Adrenal gland (tissue), 12 donors: ENCODE measurements around the gene SNX25. TPM values are rescaled to one million over a fixed set of nuclear protein-coding genes. Genes with fewer than 3 reads are reported as not detected.
A peak's percentile ranks its signal among the peaks of the same experiment; 100 is the strongest.
"Not testable (repeated sequence)": the region's sequence is repeated elsewhere in the genome, so short reads cannot be mapped to it uniquely, and the experiment has no call there.

Experiments
- DNase-seq, 7 donors: peaks; one replicate each; pipeline ENCODE4 v3.0.0-alpha.2; 2019 to 2020
- H3K27ac ChIP-seq, 5 donors: fragments of 200-600 bp; sonication (generic) in 4 of 5; 1 replicate in 3 of 5; 2 replicates in 2 of 5; pipeline versions ENCODE4 v1.5.1 to v1.8.0; 2016 to 2020; ENCODE audit warnings: mild to moderate bottlenecking in 1 of 5
- H3K27me3 ChIP-seq: fragments of 200-600 bp; 2 replicates; pipeline ENCODE4 v1.8.0; 2021
- H3K36me3 ChIP-seq, 2 donors: fragments of 200-600 bp; replicated peaks in 1 of 2; 1 replicate in 1 of 2; 2 replicates in 1 of 2; pipeline versions ENCODE4 v1.5.1 to v1.8.0; 2018 to 2022
- H3K4me1 ChIP-seq, 2 donors: fragments of 200-600 bp; replicated peaks in 1 of 2; 1 replicate in 1 of 2; 2 replicates in 1 of 2; pipeline versions ENCODE4 v1.5.1 to v1.8.0; 2018 to 2021
- H3K4me3 ChIP-seq, 4 donors: fragments of 200-600 bp; sonication (generic) in 3 of 4; one replicate each; pipeline ENCODE4 v1.5.1; 2016 to 2018
- H3K9me3 ChIP-seq, 3 donors: fragments of 200-600 bp; sonication (generic) in 1 of 3; replicated peaks in 1 of 3; 1 replicate in 2 of 3; 2 replicates in 1 of 3; pipeline versions ENCODE4 v1.5.1 to v1.8.0; 2016 to 2021
- POLR2A ChIP-seq, 2 donors: fragments of 450-650 bp; IDR thresholded peaks; one replicate each; pipeline ENCODE4 v1.6.1; 2017; ENCODE audit warnings: antibody characterized with exemption in 2 of 2, mild to moderate bottlenecking in 2 of 2, moderate library complexity in 1 of 2
- WGBS, 4 donors: extraction: QIAGEN DNeasy Blood & Tissue Kit in 2 of 4; methylation state at CpG; one replicate each; pipeline versions ENCODE4 v1.1.5 to v1.1.7; 2013 to 2017; 5-methylcytosine and 5-hydroxymethylcytosine counted together
- intact Hi-C, 2 donors: fragments of 100-400 bp; cut with DNase I; formaldehyde crosslinking; loops; one replicate each; pipeline versions ENCODE4 v1.14.1 to v1.15.0; 2022 to 2023
- polyA plus RNA-seq, 3 donors: library from polyadenylated mRNA; stranded (reverse); fragments of 200-250 nt in 2 of 3; fragments of 350-450 nt in 1 of 3; fragmentation: Illumina TruSeq in 1 of 3; extraction: RNeasy Lipid Tissue Mini Kit (QIAGEN cat#74804) in 1 of 3; gene quantifications; one replicate each; pipeline ENCODE4 v1.2.3, GENCODE V29; 2013 to 2014
- total RNA-seq, 9 donors: library from RNA; depleted of rRNA in 4 of 9; stranded (reverse); fragments of >200 nt in 4 of 9; fragments of 120-200 nt in 1 of 9; fragmentation: NEBNext Ultra II Directional in 1 of 9; extraction: Animal tissue kit (Norgen Biotek cat#: 25700) in 1 of 9; gene quantifications; one replicate each; pipeline versions ENCODE4 v1.1.0 to v1.2.4, GENCODE V29; 2013 to 2023
- TF ChIP-seq, protein P1 (sequence below), 6 experiments: fragments of 450-650 bp in 4 of 6; fragments of 200-600 bp in 2 of 6; sonication (generic) in 1 of 6; IDR thresholded peaks; 1 replicate in 5 of 6; 2 replicates in 1 of 6; pipeline versions ENCODE4 v1.5.1 to v1.8.0; 2016 to 2021; ENCODE audit warnings: antibody characterized with exemption in 6 of 6, mild to moderate bottlenecking in 2 of 6, moderate library complexity in 1 of 6
- donor health status: healthy with polysubstance abuse.
- donor health status: Bipolar disorder and iron deficiency.
- donor health status: DM: yes; HTN: yes; CAD: no.
- donor health status: DM: no; HTN: no; CAD: no.
- donor health status: DM: no; HTN: no; CAD: no.
- donor health status: DM: yes; HTN: yes; CAD: no.

SNX25 gene
- total and polyA plus RNA-seq, 12 donors, result 4.7 to 29.3 (median 13.3) TPM

DNA sequence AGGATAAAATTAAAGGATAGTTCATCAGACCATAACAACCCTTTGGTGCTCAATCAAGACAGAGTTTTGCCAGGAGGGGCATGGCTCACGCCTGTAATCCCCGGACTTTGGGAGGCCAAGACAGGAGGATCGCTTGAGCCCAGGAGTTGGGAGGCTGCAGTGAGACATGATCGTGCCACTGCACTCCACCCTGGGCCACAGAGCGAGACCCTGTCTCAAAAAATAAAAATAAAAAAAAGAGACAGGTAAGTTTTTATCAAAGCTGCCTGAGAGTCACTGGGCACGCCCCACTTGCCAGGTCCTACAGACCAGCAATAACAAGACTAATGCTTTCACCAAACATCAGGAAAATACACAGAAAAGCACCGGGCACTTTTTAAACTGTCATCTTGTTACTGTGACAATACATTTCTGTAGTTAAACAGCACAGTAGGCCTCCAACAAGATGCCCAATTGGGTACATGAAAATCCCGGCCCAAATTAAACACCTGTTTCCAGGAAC is 6.4 kb upstream of the SNX25 start:
- Histone ChIP-seq H3K9me3 (no peaks in the 10 kb centered on the region), H3K27me3 (no peaks in the 10 kb centered on the region), H3K36me3 (no peaks in the 10 kb centered on the region), H3K4me3 (peak overlapping the region in 2 of 4 donors; percentile 42 to 61), H3K4me1 (peaks cover 9 to 15% of the 10 kb centered on the region in 2 donors), H3K27ac (peak overlapping the region; percentile 87 to 99 (median 95))
- TF ChIP-seq POLR2A (IDR thresholded peaks at IDR 0.05), result no peak
- TF ChIP-seq, protein P1, sequence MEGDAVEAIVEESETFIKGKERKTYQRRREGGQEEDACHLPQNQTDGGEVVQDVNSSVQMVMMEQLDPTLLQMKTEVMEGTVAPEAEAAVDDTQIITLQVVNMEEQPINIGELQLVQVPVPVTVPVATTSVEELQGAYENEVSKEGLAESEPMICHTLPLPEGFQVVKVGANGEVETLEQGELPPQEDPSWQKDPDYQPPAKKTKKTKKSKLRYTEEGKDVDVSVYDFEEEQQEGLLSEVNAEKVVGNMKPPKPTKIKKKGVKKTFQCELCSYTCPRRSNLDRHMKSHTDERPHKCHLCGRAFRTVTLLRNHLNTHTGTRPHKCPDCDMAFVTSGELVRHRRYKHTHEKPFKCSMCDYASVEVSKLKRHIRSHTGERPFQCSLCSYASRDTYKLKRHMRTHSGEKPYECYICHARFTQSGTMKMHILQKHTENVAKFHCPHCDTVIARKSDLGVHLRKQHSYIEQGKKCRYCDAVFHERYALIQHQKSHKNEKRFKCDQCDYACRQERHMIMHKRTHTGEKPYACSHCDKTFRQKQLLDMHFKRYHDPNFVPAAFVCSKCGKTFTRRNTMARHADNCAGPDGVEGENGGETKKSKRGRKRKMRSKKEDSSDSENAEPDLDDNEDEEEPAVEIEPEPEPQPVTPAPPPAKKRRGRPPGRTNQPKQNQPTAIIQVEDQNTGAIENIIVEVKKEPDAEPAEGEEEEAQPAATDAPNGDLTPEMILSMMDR (IDR thresholded peaks at IDR 0.05), result no peak
- intact Hi-C loops, result loop anchor here in 1 of 2 donors (10.0 kb wide), 1 partner anchor 192 kb away; the partner anchor contains the start of genes ANKRD37 and LRP2BP
- peak in 2 of 7 donors; percentile 16 to 59 for DNase-seq
- WGBS, 4 donors, result 64 to 71% (median 66%) methylated on average over 8 of the region's 8 CpGs

DNA sequence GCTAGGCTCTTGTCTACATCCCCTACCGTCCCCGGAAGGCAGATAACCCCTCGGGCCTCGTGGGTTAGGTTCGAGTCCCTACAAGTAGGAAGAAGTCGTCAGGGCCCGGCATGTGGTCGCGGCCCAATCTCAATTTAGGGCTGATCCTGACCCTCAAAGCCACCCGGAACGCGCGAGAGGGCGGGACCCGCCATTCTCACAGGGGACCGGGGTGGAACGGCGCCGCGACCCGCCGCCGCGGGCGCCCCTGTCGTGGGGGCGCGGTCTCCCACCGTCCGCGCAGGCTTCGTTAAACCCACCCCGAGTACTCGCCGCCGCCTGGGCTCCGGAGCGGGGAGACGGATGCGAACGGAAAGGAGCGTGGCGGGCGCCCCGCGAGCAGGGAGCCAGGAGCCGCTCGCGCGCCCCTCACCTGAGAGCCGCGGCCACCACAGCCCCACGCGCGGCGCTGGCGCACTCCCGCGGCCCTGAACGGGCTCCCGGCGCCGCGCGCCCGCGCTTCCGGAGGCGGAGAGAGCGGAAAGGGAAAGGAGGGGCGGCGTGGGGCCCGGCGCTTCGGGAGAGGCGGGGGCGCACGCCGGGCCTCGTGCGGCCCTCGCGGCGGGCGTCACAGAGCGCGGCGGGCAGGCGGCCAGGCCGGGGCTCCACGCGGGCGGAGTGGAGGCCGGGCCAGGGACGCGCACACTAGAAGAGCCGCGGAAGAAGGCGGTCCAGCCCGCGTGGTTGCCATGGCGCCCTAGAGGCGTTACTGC is 5.7 kb upstream of the SNX25 start, which contains the start of gene CFAP97:
Gene CFAP97, minus strand, starts transcription at position 515 of the 752 bp plus-strand sequence. CDS start 12,804 bp downstream, outside the sequence.
- Histone ChIP-seq H3K4me1 (peaks cover 9 to 17% of the 10 kb centered on the region in 2 donors), H3K9me3 (no peaks in the 10 kb centered on the region), H3K4me3 (peak within 1 kb of the TSS; percentile 42 to 89 (median 56)), H3K27me3 (no peaks in the 10 kb centered on the region), H3K36me3 (no peaks in the 10 kb centered on the region), H3K27ac (peak within 1 kb of the TSS; percentile 87 to 99 (median 95))
- peak; percentile 93 to 96 (median 93) for DNase-seq
- WGBS, 4 donors, result 0 to 1% (median 0%) methylated on average over 10 to 103 of the region's 103 CpGs
- intact Hi-C loops, result loop anchor here in 1 of 2 donors (10.0 kb wide), 1 partner anchor 191 kb away; the partner anchor contains the start of genes ANKRD37 and LRP2BP
- TF ChIP-seq, protein P1 (IDR thresholded peaks at IDR 0.05), result no peak
- peak; percentile 69 to 74 for TF ChIP-seq POLR2A (IDR thresholded peaks at IDR 0.05)

DNA sequence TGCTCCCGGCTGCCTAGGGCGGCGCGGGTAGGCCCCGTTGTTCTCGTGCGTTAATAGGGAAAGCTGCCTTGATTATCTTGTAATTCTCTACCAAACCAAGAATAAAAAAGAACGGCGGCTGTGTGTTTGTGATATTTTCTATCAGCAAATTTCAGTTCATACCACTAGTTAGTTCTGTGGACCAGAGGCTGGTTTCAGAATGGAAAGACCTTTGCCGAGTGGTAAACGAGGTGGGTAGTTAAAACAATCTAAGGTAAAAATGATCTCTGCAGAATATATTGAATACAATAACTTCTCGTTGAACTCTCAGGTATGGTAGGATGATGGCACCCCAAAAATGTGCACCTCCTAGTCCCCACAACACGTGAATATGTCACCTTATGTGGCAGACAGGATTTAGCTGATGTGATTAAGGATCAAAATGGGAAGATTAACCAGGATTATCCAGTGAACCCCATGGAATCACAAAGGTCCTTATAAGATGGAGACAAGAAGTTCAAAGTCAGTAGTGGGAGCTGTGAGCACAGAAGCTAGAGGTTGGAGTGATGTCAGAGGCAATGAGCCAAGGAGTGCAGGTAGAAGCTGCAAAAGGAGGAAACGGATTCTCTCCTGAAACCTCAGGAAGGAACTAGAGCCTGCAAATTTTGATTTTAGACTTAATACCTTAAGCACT is 5.0 kb upstream of the SNX25 start:
- peaks cover 9 to 22% of the 10 kb centered on the region in 2 donors for H3K4me1 ChIP-seq
- 4 to 9% (median 5%) methylated on average over 13 to 14 of the region's 14 CpGs for WGBS, 4 donors
- H3K36me3 ChIP-seq, result no peaks in the 10 kb centered on the region
- H3K27me3 ChIP-seq, result no peaks in the 10 kb centered on the region
- H3K27ac ChIP-seq, result peak overlapping the region in 4 of 5 donors; percentile 87 to 99 (median 97)
- H3K4me3 ChIP-seq, result peak overlapping the region in 1 of 4 donors; percentile 61
- no peak for DNase-seq
- TF ChIP-seq, protein P1 (IDR thresholded peaks at IDR 0.05), result no peak
- no peak for TF ChIP-seq POLR2A (IDR thresholded peaks at IDR 0.05)
- intact Hi-C loops, result loop anchor here in 1 of 2 donors (10.0 kb wide), 1 partner anchor 190 kb away; the partner anchor contains the start of genes ANKRD37 and LRP2BP
- no peaks in the 10 kb centered on the region for H3K9me3 ChIP-seq

GRCh38 chr4:185205073-185205472 is 4.3 kb upstream of the SNX25 start:
- not testable (repeated sequence) for DNase-seq, H3K27ac ChIP-seq, H3K36me3 ChIP-seq, H3K4me3 ChIP-seq, H3K9me3 ChIP-seq, H3K27me3 ChIP-seq
- WGBS, 4 donors, result 92 to 95% (median 92%) methylated on average over 13 of the region's 13 CpGs
- peaks cover 9 to 22% of the 10 kb centered on the region in 2 donors for H3K4me1 ChIP-seq
- intact Hi-C loops, result loop anchor here in 1 of 2 donors (10.0 kb wide), 1 partner anchor 190 kb away; the partner anchor contains the start of genes ANKRD37 and LRP2BP
